HFF-Myc (cell line): ENCODE measurements around the gene EPSTI1.

Experiments
- DNase-seq: peaks from one replicate; pipeline ENCODE4 v3.0.0-alpha.2; 2011; ENCODE audit warnings: low read depth; ENCODE audit errors: extremely low read depth
- H3K4me3 ChIP-seq: replicated peaks from 2 replicates; pipeline ENCODE4 v1.5.1; 2011; ENCODE audit warnings: low read depth, mild to moderate bottlenecking, control low read depth, low read length
- CTCF ChIP-seq: IDR thresholded peaks from 2 replicates; pipeline ENCODE4 v1.5.1; 2012; ENCODE audit warnings: mild to moderate bottlenecking, low read depth, low read length, control low read depth; ENCODE audit errors: missing control alignments

Gene EPSTI1

DNA sequence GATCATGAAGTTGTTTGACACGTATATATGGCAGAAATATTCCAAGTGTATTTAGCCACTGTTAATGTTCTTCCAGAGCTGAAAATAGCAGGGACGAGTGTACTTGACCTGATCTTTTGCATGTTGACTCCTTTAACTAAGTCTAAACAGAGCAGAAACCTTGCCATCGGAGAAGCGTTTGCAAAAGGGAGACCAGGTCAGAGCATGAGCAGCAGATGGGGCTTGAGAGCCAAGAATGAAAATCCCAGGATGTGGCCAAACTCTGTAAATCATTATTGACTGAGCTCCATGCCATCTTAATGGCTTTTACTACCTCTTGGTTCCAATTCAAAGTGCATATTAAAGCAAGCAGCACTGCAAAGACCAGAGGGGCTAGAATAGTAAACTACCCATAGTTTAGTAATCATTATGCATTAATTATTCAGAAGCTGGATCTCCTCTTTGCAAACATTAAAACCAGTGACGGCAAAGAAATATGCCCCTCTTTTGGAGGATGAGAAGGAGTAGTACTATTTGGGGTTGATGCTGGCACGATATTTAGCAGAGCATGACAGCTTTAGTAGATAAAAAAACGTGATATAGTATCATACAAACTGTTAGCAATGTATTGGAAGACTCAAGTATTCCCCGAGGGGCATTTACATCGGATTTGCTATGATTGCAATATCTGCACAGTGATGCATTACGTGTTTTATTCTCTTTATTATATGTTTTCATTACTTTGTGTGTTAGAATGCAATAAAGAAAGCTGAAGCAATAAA lies 154.9 kb downstream of the EPSTI1 start:
- peak; percentile 59 for DNase-seq
- H3K4me3 ChIP-seq, result no peak overlapping the region
- TF ChIP-seq CTCF, result peak; percentile 43
